Gastrocnemius medialis (tissue), 4 donors: ENCODE measurements around the gene FNDC3B. TPM values are rescaled to one million over a fixed set of nuclear protein-coding genes. Genes with fewer than 3 reads are reported as not detected.

Experiments
- ATAC-seq, 2 donors: fragments of 150-250 bp; one replicate each; pipeline ENCODE4 v1.9.1; 2016
- DNase-seq, 2 donors: peaks; one replicate each; pipeline ENCODE4 v3.0.0-alpha.2; 2019
- H3K27ac ChIP-seq, 4 donors: fragments of 200-600 bp; sonication (generic); 1 replicate in 1 of 4; 2 replicates in 3 of 4; pipeline ENCODE4 v1.5.1; 2016 to 2018; ENCODE audit warnings: mild to moderate bottlenecking in 2 of 4, moderate library complexity in 1 of 4
- H3K27me3 ChIP-seq, 3 donors: fragments of 200-600 bp; sonication (generic) in 2 of 3; 1 replicate in 1 of 3; 2 replicates in 2 of 3; pipeline versions ENCODE4 v1.5.1 to v1.6.0; 2016 to 2019; ENCODE audit warnings: mild to moderate bottlenecking in 1 of 3, moderate library complexity in 1 of 3
- H3K36me3 ChIP-seq, 2 donors: fragments of 200-600 bp; sonication (generic) in 1 of 2; one replicate each; pipeline ENCODE4 v1.5.1; 2017 to 2018
- H3K4me1 ChIP-seq, 2 donors: fragments of 200-600 bp; sonication (generic) in 1 of 2; one replicate each; pipeline ENCODE4 v1.5.1; 2016 to 2017; ENCODE audit warnings: mild to moderate bottlenecking in 2 of 2
- H3K4me3 ChIP-seq, 4 donors: fragments of 200-600 bp; sonication (generic) in 3 of 4; 1 replicate in 1 of 4; 2 replicates in 3 of 4; pipeline ENCODE4 v1.5.1; 2016 to 2019; ENCODE audit warnings: mild to moderate bottlenecking in 2 of 4
- H3K9me3 ChIP-seq, 3 donors: fragments of 200-600 bp; sonication (generic) in 2 of 3; 1 replicate in 1 of 3; 2 replicates in 2 of 3; pipeline ENCODE4 v1.5.1; 2016 to 2019
- CTCF ChIP-seq, 5 experiments: fragments of 450-650 bp in 3 of 5; fragments of 200-600 bp in 2 of 5; sonication (generic) in 2 of 5; IDR thresholded peaks in 4 of 5; conservative IDR thresholded peaks in 1 of 5; 1 replicate in 4 of 5; 2 replicates in 1 of 5; pipeline ENCODE4 v1.5.1; 2016 to 2019; ENCODE audit warnings: antibody characterized with exemption in 5 of 5, mild to moderate bottlenecking in 3 of 5, moderate library complexity in 3 of 5
- POLR2A ChIP-seq, 2 donors: fragments of 450-650 bp; IDR thresholded peaks; one replicate each; pipeline ENCODE4 v1.6.1; 2017; ENCODE audit warnings: antibody characterized with exemption in 2 of 2, mild to moderate bottlenecking in 2 of 2, moderate library complexity in 2 of 2
- in situ Hi-C, 4 donors: fragments of 200-750 bp; cut with MboI; loops; one replicate each; pipeline versions ENCODE4 v1.15.0 to v1.8.0; 2017; ENCODE audit warnings: low sequenced_read_pairs in 4 of 4
- intact Hi-C: fragments of 100-400 bp; cut with DNase I; formaldehyde crosslinking; loops from one replicate; pipeline ENCODE4 v1.15.1; 2023; ENCODE audit warnings: low total_unique reads
- total RNA-seq, 4 donors: library from RNA; depleted of rRNA; stranded (reverse); fragments of >200 nt; gene quantifications; one replicate each; pipeline versions ENCODE4 v1.1.0 to v1.2.3, GENCODE V29; 2016

FNDC3B gene
- total RNA-seq, 4 donors from 2014 or later, result 42.5 to 110 (median 74.2) TPM

- in situ Hi-C loops, result no loop called here
- no peak overlapping the region for H3K4me3 ChIP-seq
- H3K9me3 ChIP-seq, result no peaks in the 10 kb centered on the region
- peaks cover 25 to 37% of the 10 kb centered on the region in 2 donors for H3K4me1 ChIP-seq
- H3K36me3 ChIP-seq, result no peaks in the 10 kb centered on the region
- TF ChIP-seq CTCF (IDR thresholded peaks at IDR 0.05 in 4 of 5, conservative IDR thresholded peaks at IDR 0.05 in 1 of 5) (no peak), POLR2A (IDR thresholded peaks at IDR 0.05) (no peak)
- ATAC-seq, result no peak
- intact Hi-C loops, result no loop called here
- H3K27ac ChIP-seq, result no peak overlapping the region
- no peak for DNase-seq
- no peaks in the 10 kb centered on the region for H3K27me3 ChIP-seq
Observed at GRCh38 chr3:172190980-172191379, 151.6 kb downstream of the FNDC3B start.

GRCh38 chr3:172191629-172192028 is 152.3 kb downstream of the FNDC3B start:
- in situ Hi-C loops (no loop called here), intact Hi-C loops (no loop called here)
- TF ChIP-seq CTCF (IDR thresholded peaks at IDR 0.05 in 4 of 5, conservative IDR thresholded peaks at IDR 0.05 in 1 of 5) (no peak), POLR2A (IDR thresholded peaks at IDR 0.05) (no peak)
- no peaks in the 10 kb centered on the region for H3K27me3 ChIP-seq
- H3K9me3 ChIP-seq, result no peaks in the 10 kb centered on the region
- no peak for ATAC-seq
- no peaks in the 10 kb centered on the region for H3K36me3 ChIP-seq
- no peak overlapping the region for H3K27ac ChIP-seq
- no peak overlapping the region for H3K4me3 ChIP-seq
- no peak for DNase-seq
- peaks cover 25 to 33% of the 10 kb centered on the region in 2 donors for H3K4me1 ChIP-seq

GRCh38 chr3:172192830-172193415 is 153.5 kb downstream of the FNDC3B start:
- peaks cover 25 to 33% of the 10 kb centered on the region in 2 donors for H3K4me1 ChIP-seq
- ATAC-seq, result no peak
- intact Hi-C loops (no loop called here), in situ Hi-C loops (no loop called here)
- DNase-seq, result no peak
- no peaks in the 10 kb centered on the region for H3K27me3 ChIP-seq
- no peak overlapping the region for H3K4me3 ChIP-seq
- H3K27ac ChIP-seq, result no peak overlapping the region
- H3K36me3 ChIP-seq, result no peaks in the 10 kb centered on the region
- TF ChIP-seq POLR2A (IDR thresholded peaks at IDR 0.05) (no peak), CTCF (IDR thresholded peaks at IDR 0.05 in 4 of 5, conservative IDR thresholded peaks at IDR 0.05 in 1 of 5) (no peak)
- no peaks in the 10 kb centered on the region for H3K9me3 ChIP-seq

GRCh38 chr3:172193436-172193835 is 154.1 kb downstream of the FNDC3B start:
- intact Hi-C loops, result no loop called here
- peaks cover 25 to 33% of the 10 kb centered on the region in 2 donors for H3K4me1 ChIP-seq
- in situ Hi-C loops, result no loop called here

GRCh38 chr3:172194702-172195406 is 155.5 kb downstream of the FNDC3B start:
- H3K27me3 ChIP-seq, result no peaks in the 10 kb centered on the region
- DNase-seq (no peak), ATAC-seq (no peak)
- H3K4me1 ChIP-seq, result peaks cover 25 to 27% of the 10 kb centered on the region in 2 donors
- in situ Hi-C loops, result no loop called here
- intact Hi-C loops, result no loop called here
- H3K4me3 ChIP-seq, result no peak overlapping the region
- TF ChIP-seq CTCF (IDR thresholded peaks at IDR 0.05 in 4 of 5, conservative IDR thresholded peaks at IDR 0.05 in 1 of 5) (no peak), POLR2A (IDR thresholded peaks at IDR 0.05) (no peak)
- no peak overlapping the region for H3K27ac ChIP-seq
- H3K9me3 ChIP-seq, result no peaks in the 10 kb centered on the region
- H3K36me3 ChIP-seq, result no peaks in the 10 kb centered on the region

More at GRCh38 chr3:172193436-172193835, 154.1 kb downstream of the FNDC3B start:
- H3K4me3 ChIP-seq, result no peak overlapping the region
- H3K9me3 ChIP-seq, result no peaks in the 10 kb centered on the region
- DNase-seq, result no peak
- no peak overlapping the region for H3K27ac ChIP-seq
- H3K36me3 ChIP-seq, result no peaks in the 10 kb centered on the region
- TF ChIP-seq POLR2A (IDR thresholded peaks at IDR 0.05), result no peak
- ATAC-seq, result no peak
- no peaks in the 10 kb centered on the region for H3K27me3 ChIP-seq
